Loucy (cell line): ENCODE data around the gene PKHD1.

ENCODE experiments used
- H2AFZ ChIP-seq: fragments of 200-600 bp; sonication (generic); 2 replicates; pipeline ENCODE4 v1.6.0; 2016; ENCODE audit warnings: antibody characterized with exemption, mild to moderate bottlenecking, low read length, moderate library complexity
- H3F3A ChIP-seq: fragments of 200-600 bp; 2 replicates; pipeline ENCODE4 v1.6.0; 2016; ENCODE audit warnings: antibody characterized with exemption, low read depth, mild to moderate bottlenecking
- H3K27me3 ChIP-seq: fragments of 200-600 bp; sonication (generic); 2 replicates; pipeline ENCODE4 v1.6.1; 2014; ENCODE audit warnings: low read length, mild to moderate bottlenecking; ENCODE audit not compliant: insufficient read depth, poor library complexity, severe bottlenecking
- H3K36me3 ChIP-seq: fragments of 200-600 bp; sonication (generic); 2 replicates; pipeline ENCODE4 v1.6.1; 2016; ENCODE audit warnings: low read length; ENCODE audit not compliant: insufficient read depth
- H3K4me1 ChIP-seq: fragments of 200-600 bp; sonication (generic); 2 replicates; pipeline ENCODE4 v1.5.1; 2014; ENCODE audit warnings: low read length, mild to moderate bottlenecking; ENCODE audit not compliant: insufficient read depth, poor library complexity, severe bottlenecking
- H3K4me2 ChIP-seq: fragments of 200-600 bp; sonication (generic); 2 replicates; pipeline ENCODE4 v1.6.0; 2014; ENCODE audit warnings: antibody characterized with exemption, low read length, low read depth, mild to moderate bottlenecking; ENCODE audit not compliant: poor library complexity, severe bottlenecking
- H3K4me3 ChIP-seq: fragments of 200-600 bp; sonication (generic); 2 replicates; pipeline ENCODE4 v1.5.1; 2014; ENCODE audit warnings: low read length, mild to moderate bottlenecking, mixed read lengths; ENCODE audit not compliant: poor library complexity, severe bottlenecking
- H3K79me2 ChIP-seq: fragments of 200-600 bp; sonication (generic); 2 replicates; pipeline ENCODE4 v1.6.1; 2014; ENCODE audit warnings: low read length; ENCODE audit not compliant: insufficient read depth
- H3K9ac ChIP-seq: fragments of 200-600 bp; sonication (generic); 2 replicates; pipeline ENCODE4 v1.6.0; 2014; ENCODE audit warnings: mild to moderate bottlenecking, low read depth, low read length, moderate library complexity; ENCODE audit not compliant: poor library complexity, severe bottlenecking
- H3K9me2 ChIP-seq: fragments of 200-600 bp; sonication (generic); replicated peaks from 2 replicates; pipeline ENCODE4 v1.6.1; 2016; ENCODE audit warnings: low read depth, low read length, mixed read lengths
- H3K9me3 ChIP-seq: fragments of 200-600 bp; sonication (generic); 2 replicates; pipeline ENCODE4 v1.6.1; 2014; ENCODE audit warnings: mild to moderate bottlenecking, antibody characterized with exemption, low read length, low read depth; ENCODE audit not compliant: insufficient read depth
- H4K20me1 ChIP-seq: fragments of 200-600 bp; sonication (generic); 2 replicates; pipeline ENCODE4 v1.6.0; 2014; ENCODE audit warnings: antibody characterized with exemption, low read length, mild to moderate bottlenecking; ENCODE audit not compliant: insufficient read depth, poor library complexity, severe bottlenecking
- EZH2phosphoT487 ChIP-seq: fragments of 200-600 bp; IDR thresholded peaks from 2 replicates; pipeline ENCODE4 v1.6.1; 2018; ENCODE audit warnings: antibody characterized with exemption, mild to moderate bottlenecking, moderate library complexity, borderline replicate concordance
- TF ChIP-seq, protein P1 (sequence below): fragments of 200-600 bp; sonication (generic); conservative IDR thresholded peaks from 2 replicates; pipeline ENCODE4 v1.5.1; 2014; ENCODE audit warnings: mild to moderate bottlenecking, antibody characterized with exemption, low read length

Gene PKHD1

GRCh38 chr6:51805517-51805916 lies 281.9 kb downstream of the PKHD1 start:
- Histone ChIP-seq H3K27me3 (no peaks in the 10 kb centered on the region), H2AFZ (no peak overlapping the region)
- no peak for TF ChIP-seq EZH2phosphoT487
- TF ChIP-seq, protein P1, sequence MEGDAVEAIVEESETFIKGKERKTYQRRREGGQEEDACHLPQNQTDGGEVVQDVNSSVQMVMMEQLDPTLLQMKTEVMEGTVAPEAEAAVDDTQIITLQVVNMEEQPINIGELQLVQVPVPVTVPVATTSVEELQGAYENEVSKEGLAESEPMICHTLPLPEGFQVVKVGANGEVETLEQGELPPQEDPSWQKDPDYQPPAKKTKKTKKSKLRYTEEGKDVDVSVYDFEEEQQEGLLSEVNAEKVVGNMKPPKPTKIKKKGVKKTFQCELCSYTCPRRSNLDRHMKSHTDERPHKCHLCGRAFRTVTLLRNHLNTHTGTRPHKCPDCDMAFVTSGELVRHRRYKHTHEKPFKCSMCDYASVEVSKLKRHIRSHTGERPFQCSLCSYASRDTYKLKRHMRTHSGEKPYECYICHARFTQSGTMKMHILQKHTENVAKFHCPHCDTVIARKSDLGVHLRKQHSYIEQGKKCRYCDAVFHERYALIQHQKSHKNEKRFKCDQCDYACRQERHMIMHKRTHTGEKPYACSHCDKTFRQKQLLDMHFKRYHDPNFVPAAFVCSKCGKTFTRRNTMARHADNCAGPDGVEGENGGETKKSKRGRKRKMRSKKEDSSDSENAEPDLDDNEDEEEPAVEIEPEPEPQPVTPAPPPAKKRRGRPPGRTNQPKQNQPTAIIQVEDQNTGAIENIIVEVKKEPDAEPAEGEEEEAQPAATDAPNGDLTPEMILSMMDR, result no peak

DNA sequence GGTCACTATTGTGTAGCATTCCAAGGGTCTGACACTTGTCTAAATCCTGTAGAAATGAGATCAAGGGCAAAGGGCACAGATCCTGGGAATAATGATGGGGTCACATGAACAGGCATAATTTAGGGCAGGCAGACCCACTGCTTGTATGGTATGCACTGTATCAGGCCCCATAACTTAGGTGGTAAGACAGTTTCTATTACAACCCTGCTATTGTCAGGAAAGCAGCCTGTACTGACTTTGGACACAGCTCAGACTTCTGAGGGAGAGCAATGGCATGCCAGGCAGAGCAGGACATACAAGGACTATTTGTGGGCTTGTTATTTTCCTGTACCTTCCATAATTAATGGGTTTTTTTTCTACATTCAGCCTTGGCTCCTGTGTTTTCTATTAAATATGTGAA lies 286.8 kb downstream of the PKHD1 start:
- no peak overlapping the region for H3K4me3 ChIP-seq
- no peaks in the 10 kb centered on the region for H3K9me2 ChIP-seq
- H3F3A ChIP-seq, result no peaks in the 10 kb centered on the region
- no peaks in the 10 kb centered on the region for H3K79me2 ChIP-seq
- H3K9ac ChIP-seq, result no peak overlapping the region
- H4K20me1 ChIP-seq, result no peaks in the 10 kb centered on the region
- no peaks in the 10 kb centered on the region for H3K27me3 ChIP-seq
- no peak overlapping the region for H3K4me2 ChIP-seq
- TF ChIP-seq EZH2phosphoT487, result no peak
- TF ChIP-seq, protein P1, result no peak
- no peaks in the 10 kb centered on the region for H3K9me3 ChIP-seq
- H3K36me3 ChIP-seq, result no peaks in the 10 kb centered on the region
- no peak overlapping the region for H2AFZ ChIP-seq
- H3K4me1 ChIP-seq, result no peaks in the 10 kb centered on the region

More at GRCh38 chr6:51805517-51805916, 281.9 kb downstream of the PKHD1 start:
- Histone ChIP-seq H3K79me2 (no peaks in the 10 kb centered on the region), H3K9me3 (no peaks in the 10 kb centered on the region), H3K9me2 (no peaks in the 10 kb centered on the region), H3F3A (no peaks in the 10 kb centered on the region), H4K20me1 (no peaks in the 10 kb centered on the region), H3K4me2 (no peak overlapping the region), H3K9ac (no peak overlapping the region), H3K4me3 (no peak overlapping the region), H3K4me1 (no peaks in the 10 kb centered on the region), H3K36me3 (no peaks in the 10 kb centered on the region)

DNA sequence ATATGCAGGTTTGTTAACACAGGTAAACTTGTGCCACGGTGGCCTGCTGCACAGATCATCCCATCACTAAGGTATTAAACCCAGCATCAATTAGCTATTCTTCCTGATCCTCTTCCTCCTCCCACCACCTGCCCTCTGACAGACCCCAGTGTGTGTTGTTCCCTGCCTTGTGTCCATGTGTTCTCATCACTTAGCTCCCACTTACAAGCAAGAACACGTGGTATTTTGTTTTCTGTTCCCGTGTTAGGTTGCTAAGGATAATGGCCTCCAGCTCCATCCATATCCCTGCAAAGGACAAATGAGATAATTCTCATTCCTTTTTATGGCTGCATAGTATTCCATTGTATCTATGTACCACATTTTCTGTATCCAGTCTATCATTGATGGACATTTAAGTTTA lies 294.0 kb downstream of the PKHD1 start:
- Histone ChIP-seq H3K9ac (no peak overlapping the region), H3K4me3 (no peak overlapping the region), H3K27me3 (no peaks in the 10 kb centered on the region), H3K9me2 (no peaks in the 10 kb centered on the region), H3F3A (no peaks in the 10 kb centered on the region), H3K4me1 (no peaks in the 10 kb centered on the region), H4K20me1 (no peaks in the 10 kb centered on the region), H3K9me3 (no peaks in the 10 kb centered on the region), H2AFZ (no peak overlapping the region), H3K79me2 (no peaks in the 10 kb centered on the region), H3K4me2 (no peak overlapping the region), H3K36me3 (no peaks in the 10 kb centered on the region)
- no peak for TF ChIP-seq EZH2phosphoT487
- TF ChIP-seq, protein P1, result no peak
